Pulmonary artery endothelial cell (primary cell): ENCODE data around the gene TIMP3. TPM values are rescaled to one million over a fixed set of nuclear protein-coding genes. Genes with fewer than 3 reads are reported as not detected.

ENCODE experiments used
- DNase-seq: peaks from one replicate; pipeline ENCODE4 v3.0.0-alpha.2; 2011; ENCODE audit warnings: low read depth, low spot score
- total RNA-seq: library from RNA; depleted of rRNA; stranded (reverse); fragments of >200 nt; gene quantifications from 2 replicates; pipeline ENCODE4 v1.2.3, GENCODE V29; 2014

TIMP3 gene
- total RNA-seq, 1 donor from 2014 or later, result 0.07 TPM

DNA sequence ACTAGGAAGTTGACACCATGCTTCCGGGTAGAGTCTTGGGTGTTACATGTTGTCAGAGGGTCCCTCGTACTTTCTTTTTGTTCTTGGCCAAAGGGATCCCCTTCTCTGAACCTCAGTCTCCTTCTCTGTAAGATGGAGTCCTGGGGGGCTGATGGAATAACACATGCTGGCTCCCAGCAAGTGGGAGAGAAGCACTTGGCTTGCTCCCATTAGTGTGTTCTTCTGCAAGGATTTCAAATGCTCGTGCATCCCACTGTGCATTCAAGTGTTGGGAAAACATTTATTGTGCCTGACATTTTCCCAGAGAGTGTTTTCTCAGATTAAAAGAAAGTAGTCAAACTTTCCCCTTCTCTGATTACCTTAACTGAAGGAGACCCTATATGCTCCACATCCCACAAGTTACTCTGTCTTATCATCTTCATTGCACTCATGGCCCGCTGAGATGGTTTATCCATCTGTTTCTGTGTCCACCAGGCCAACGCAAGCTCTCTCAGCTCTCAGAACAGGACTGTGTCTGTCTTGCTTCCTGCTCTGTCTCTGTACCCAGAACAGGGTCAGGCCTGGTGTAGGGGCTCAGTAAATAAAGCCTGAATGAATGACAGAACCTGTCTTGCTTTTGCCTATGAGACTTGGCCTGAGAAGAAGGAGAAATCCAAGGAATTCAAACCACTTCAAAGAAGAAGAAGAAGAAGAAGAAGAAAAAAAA is 16.0 kb upstream of the TIMP3 start:
- DNase-seq, result no peak

DNA sequence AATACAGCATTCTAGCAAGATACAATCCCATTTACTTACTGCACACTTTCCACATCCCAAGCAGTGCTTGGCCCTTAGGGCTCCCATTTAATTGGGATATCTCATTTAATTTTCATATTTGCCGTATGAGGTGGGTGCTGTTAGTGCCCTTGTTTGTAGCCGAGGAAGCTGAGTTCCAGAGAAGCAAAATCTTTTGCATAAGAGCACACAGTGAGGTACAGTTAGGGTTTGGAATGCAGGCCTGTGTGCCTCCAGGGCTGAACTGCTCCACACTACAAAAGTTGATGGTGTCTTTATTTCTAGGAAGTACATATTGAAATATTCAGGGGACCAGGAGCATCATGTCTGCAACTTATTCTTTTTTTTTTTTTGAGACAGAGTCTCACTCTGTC is 15.5 kb upstream of the TIMP3 start:
- no peak for DNase-seq

DNA sequence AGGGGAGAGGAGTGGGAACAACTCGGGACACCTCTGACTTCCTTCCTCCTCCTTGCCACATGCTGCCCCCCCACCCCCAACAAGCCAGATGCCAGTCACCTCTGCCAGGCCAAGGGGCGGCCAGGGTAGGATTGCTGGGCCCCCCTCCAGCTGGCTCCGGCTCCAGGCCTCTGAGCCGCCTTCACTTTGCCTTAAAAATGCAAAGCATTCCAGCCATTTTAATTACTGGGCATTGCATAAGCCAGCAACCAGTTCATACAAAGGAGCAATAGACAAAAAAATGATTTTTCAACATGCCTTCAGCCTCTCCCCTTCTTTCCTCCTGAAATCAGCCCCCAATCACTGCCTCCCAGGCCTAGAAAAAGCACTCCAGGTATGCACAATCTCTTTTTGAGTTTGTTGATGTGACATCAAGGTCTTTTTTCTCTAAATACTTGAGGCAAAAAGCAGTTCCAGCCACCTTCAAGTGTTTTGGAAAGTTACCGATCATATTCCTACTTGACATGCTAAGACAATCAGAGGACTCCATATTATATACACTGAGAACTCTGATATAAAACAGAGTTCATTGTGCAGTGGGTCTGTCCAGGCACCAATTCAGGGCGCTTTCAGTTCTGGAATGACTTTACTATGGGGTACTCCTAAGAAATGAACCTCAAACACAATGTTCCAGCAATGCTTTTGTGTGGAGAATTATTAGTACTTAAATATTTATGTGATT is 12.4 kb upstream of the TIMP3 start:
- no peak for DNase-seq

DNA sequence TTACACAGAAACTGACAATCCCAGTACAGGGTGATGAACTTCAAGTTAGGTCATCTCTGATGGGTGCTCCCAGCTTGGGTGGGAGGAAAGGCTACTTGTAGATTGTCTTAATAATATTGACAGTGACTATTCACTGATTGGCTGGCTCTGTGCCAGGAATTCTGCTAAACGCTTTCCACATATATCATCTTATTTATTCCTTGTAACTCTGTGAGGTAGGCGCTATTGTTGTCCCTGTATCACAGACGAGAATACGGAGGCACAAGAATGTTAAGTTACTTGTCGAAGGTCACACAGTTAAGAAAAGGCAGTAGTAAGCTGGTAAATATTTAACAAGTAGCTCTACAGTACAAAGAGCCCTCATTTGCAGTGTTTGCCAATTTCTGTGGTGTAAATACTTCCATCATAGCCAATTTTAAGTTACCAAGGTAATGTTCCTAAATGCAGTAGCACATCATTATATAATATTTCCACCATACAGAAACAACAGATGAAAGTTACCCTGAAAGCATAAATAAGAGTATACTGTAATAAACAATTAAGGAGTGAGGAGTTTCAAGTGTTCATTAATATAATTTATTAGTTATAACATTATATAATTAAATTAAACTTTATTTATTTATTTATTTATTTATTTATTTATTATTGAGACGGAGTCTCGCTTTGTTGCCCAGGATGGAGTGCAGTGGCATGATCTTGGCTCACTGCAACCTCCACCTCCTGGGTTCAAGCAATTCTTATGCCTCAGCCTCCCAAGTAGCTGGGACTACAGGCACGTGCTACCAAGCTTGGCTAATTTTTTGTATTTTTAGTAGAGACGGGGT is 11.5 kb upstream of the TIMP3 start:
- DNase-seq, result no peak

DNA sequence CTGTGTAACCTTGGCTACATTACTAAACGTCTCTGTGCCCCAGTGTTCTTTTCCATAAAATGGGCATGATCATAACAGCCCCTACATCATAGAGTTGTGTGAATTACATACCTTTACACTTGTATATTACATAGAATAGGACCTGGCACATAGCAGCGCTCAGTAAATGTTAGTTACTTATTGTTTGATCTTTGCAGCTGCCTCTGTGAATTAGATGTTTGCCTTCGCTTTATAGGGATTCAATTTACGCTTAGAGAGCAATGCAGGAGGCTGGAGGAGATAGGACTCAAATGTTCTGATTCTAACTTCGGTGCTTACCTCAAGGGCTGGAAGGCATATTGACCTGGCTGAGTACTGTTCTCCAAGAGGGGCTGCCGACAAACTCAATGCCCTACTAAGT is 10.4 kb upstream of the TIMP3 start:
- DNase-seq, result no peak

DNA sequence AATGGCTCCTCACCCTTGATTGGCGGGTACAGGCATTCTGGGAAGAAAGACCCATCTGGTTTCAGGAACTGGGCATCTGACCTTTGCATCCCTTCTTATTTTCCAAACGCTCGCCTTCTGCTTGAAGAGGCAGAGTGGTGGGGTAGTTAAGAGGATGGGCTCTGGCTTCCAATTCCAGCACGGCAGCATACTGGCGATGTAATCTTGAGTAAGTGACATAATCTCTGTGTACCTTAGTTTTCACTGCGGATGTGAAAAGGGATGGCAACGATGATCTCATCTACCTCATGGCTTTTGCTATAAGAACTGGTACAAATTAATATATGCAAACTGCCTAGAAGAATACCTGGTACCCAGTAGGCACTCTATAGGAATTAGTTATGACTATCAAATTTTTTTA is 10.0 kb upstream of the TIMP3 start:
- DNase-seq, result no peak

DNA sequence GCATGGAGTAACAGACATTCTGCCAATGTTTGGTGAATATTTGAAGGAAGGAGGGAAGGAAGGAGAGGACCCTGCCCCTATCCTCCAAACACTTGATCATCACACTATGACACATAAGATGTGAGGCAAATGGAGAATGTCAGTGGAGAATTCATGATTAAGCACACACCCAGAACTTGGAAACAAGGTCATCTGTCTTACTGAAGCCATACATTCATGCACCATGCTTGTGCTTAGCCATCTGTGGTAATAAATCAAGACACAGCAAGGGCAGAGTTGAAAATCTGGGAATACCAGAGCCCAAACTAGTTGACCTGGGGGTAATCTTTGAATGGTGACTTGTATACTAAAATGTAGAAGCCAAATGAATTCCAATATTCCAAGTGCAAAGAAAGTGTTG is 7.9 kb upstream of the TIMP3 start:
- no peak for DNase-seq

DNA sequence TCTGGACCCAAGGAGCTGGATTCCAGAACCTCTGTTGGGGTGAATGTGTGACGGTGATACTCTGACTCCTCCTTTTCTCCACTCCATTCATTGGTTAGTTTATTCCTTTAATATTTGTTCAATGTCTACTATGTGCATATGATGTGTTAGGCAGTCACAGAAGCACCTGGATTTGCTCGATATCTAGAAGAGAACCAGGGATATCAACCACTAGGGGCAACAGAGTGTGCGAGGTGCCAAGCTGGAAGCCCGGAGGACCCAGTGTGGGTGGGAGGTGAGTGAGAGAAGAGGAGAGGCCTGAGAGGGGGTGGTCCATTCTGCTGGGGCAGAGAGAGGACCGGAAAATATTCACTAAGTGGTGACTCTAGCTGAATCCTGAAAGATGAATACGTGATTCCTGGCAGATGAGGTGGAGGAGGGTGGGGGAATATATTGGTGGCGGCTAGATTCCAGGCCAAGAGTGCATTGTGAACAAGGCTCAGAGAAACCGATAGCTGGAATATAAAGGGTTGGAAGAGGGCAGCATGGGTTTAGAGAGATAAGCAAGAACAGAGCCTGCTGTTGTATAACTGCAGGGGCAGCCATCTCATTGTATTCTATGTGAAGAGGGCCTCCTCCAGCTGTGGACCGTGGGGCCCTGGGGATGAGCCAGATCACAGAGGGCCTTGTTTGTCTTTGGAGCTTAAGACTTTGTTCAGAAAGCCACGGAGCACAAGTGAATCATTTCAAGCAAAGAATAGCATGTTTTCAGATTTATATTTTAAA is 6.9 kb upstream of the TIMP3 start:
- DNase-seq, result no peak

DNA sequence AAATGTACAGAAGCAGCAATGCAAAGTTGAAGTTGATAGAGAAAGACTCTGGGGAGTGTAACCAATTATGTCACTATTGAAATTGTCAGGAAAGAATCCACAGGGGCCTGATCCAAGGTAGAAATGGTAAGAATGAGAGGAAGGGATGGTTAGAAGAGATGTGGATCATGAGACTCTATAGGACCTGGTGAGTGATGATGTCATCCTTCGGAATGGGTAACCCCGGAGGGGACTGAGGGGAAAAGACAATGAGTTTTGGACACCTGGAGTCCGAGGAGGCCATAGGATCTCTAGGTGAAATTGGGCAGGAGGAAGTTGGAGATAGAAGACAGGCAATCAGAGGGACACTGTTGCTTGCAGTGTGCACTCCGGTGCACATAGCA is 6.3 kb upstream of the TIMP3 start:
- DNase-seq, result no peak

DNA sequence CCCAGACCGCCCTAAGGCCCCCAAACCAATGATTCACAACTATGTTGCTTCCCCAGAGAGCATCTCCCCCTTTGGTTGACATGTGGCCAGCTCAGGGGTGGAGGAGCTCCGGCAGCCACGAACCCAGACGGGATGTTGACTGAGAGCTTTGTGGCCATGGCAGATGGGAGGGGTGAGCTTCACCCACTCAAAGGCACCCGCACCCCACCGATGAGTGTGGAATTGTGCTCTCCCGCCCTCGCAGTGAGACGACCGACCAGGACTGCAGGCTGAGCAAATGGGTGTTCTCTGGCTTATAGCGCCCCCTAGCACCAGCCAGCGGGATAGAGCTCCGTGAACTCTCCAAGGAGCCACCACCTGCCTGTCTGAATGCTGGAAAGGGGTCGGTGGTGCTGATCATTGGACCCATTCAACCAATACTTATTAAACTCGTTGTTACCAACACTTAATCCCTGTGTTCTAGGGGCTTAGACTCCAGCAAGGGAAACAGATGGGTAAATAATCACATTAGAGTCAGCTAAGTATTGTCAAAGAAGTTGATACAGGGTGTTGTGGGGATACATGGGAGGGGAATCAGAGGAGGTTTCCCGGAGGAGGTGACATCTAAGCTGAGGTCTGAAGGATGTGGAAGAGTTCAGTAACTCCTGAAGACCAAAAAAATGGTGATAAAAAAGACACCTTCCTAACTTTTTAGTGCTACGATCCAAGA is 4.5 kb upstream of the TIMP3 start:
- DNase-seq, result no peak

DNA sequence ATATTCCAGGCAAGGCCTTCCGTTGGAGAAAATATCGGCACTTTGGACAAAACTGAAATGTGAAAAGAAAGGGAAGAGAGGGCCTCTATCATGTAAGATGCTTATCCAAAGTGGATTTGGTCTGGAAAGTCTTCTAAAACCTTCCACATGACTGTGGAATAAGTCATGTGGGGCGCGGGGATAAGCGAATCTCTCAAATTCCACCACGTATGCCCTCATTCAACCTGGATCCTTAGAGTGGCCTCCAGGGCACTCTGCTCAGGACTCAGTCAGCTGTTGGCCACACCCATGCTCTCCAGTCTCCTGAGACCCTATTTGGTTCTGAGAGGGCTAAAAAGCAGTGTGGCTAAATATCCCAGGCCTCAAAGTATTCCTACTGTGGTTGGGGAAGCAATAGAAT is 2.0 kb upstream of the TIMP3 start:
- DNase-seq, result no peak

DNA sequence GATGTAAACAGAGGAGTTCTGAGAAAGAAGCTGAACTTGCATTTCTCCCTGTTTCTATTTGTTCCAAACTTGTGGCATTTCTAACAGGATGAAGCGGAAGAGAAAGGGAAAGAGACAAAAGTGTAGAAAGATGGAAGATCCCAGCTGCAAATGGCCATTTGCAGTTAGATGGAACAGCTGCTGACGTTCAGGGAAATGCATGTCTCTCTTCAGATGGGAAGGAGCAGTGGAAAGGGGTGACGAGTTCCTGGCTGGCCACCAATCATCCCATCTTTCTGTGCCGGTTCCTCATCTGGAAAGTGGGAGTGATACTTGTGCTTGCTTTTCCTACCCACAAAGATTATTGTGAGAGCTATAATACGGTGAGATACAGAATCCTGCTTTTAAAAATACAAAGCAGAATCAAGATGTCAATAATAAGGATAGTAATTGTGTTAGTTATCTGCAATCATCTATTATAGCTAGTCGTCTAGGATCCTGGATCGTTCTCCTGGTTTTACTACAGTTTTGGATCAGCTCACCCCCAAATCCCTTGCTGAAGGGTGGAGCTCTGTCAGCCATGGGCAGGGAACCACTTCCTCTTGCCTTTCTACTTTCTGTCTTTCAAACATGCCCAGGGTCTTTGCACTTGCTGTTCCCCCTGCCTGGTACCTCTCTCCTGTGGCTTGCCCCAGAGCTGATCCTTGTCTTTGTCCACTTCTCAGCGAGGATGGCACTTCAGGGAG is 1.2 kb upstream of the TIMP3 start:
- DNase-seq, result no peak

DNA sequence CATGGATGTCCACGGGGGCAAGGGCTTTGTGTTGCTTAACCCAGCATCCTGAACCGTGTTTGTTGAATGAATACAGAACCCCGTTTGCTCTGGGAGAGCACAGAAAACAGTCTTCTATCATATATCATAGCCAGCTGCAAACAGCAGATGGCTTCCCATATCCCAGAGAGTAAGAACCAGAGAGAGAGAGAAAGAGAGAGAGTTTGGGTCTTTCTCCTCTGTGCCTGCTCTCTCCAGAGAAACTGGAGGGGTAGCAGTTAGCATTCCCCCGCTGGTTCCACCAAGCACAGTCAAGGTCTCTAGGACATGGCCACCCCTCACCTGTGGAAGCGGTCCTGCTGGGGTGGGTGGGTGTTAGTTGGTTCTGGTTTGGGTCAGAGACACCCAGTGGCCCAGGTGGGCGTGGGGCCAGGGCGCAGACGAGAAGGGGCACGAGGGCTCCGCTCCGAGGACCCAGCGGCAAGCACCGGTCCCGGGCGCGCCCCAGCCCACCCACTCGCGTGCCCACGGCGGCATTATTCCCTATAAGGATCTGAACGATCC is 440 bp upstream of the TIMP3 start:
- DNase-seq, result no peak

DNA sequence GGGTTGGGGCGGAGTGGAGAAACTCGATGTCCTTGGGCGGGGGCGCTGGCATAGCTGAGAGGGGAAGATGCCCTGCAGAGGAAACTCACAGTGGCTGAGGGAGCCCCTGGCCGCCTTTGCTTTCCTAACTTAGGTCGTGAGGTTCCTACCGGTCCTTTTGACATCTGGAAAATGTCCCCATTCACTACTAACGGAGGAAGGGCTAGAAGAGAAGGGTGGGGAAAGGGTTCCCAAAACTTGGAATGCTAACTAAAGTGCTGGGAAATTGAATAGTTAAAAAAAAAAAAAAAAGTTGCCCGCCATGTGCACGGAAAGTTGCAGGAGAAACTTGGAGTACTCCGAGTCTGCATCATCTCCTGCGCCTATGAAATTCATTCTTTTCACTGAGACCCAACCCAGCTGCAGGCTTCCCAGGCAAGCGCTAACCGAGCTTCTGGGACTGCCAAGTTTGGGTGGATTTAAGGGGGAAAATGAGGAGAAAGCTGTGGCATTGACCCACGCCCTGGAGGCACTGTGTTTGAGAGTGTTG is 796 bp downstream of the TIMP3 start:
- DNase-seq, result no peak

DNA sequence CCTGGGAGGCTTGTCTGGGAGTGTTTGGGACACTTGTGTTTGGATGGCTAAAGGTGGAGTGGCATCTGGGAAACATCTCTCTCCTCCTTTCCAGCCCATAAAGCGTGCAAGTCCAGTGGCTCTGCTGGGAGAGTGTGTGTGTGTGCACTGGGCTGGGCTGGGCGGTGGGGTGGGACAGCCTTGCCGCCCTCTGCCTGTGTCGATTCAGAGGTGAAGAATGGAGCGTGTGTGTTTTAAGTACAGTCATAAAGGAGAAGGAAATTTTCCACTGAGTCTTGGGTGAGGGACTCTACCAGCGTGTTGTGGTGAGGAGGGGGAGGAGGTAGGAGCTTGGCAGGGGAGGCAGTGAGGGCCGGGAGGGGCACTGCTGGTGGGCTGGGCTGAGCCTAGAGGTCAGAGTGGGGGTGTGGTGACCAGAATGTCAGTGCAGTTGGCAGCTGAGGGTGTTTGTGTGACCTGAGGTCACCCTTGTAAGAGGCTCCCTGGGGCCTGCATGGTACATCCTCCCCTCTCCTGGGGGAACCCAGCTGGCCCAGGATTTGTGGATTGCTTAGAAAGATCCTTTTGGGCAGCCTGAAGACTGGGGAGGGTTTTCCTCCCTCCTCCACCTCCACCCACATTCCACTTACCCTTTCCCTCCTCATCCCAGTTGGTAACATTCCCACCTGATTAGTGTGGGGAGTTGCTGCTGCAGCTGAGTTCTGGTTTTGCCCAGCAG is 1.7 kb downstream of the TIMP3 start:
- no peak for DNase-seq

DNA sequence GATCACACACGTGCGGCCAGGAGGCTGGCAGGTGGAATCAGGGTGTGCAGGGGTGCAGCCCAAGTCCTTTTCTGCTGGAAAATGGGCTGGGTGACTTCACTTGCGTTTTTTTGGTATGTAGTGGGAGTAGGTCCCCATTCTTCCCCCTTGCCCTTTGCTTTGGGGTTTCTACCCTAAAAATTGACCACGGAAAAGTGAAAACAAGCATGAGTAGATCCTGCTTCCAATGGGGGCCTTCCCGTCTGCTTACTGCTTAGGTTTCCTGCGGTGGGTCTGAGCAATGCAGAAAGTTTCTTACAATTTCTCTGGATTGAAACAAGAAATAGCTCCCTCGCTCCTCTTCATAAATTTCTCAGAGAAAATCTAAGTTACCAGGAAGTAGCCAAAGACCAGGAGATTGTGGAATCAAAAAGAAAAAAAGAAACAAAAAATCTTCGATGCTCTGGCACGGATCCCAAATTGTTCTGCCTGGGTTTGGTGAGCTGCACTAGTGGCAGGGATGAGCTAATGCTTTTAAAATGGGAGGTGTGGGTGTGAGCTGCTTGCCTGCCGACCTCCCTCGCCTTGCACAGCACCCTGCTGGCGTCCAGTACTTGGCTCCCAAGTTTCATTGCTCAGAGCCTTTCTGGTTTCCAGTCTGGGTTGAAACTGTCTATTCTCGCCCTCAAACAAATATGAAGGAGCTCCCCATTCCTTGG is 2.4 kb downstream of the TIMP3 start:
- DNase-seq, result no peak

DNA sequence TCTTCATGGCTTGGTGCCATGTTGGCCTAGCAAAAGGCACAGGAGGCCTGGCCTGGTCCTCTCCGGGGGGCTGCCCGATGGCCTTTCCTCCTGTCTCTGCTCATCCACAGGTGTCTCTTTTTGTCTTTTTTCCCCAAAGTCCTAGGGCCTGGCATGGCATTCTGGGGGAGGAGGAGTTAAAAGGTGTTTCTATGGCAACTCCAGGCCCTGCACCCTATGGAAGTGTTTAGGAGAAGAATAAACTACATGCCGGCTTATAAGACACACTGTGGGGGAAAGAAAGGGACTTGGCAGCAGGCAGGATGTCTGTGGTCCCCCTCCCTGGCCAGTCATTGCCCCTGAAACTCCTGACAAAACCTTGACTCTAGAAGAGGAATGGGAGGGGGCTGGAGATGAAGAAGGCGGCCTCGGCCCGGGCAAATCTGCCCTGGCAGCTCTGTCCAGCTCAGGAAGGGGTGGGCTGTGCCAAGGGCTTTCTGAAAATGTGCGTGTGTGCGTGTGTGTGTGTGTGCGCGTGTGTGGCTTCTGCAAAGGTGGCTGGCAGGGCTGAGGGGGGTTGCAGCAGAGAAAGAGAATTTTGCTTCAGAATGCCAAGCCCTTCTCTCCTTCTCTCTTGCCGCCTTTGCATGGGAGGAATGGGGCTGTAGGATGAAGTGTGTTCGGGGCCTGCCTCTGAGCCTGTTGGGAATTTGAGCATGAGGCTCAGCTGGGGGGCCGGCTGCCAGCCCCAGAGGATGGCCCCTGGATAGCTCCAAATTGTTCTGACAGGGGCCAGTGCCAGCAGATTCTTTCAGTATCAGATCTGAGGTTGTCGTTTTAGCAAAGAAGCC is 3.2 kb downstream of the TIMP3 start:
- no peak for DNase-seq
